ENCODE measurements around the gene CDH16.

- TF ChIP-seq CTCF (IDR thresholded peaks at IDR 0.05; ENCODE audit: insufficient read depth, low read length) (no peak), POLR2AphosphoS5 (IDR thresholded peaks at IDR 0.05; ENCODE audit: low read depth) (no peak)
These were observed 44.5 kb downstream of the CDH16 start for GRCh38 chr16:66874079-66874775.

Measured in HL-60 (cell line).